Spleen (tissue), 11 donors: Measurements from ENCODE around the gene PLEKHO1. TPM values are rescaled to one million over a fixed set of nuclear protein-coding genes. Genes with fewer than 3 reads are reported as not detected.

ENCODE experiments used
- DNase-seq: peaks from one replicate; pipeline ENCODE4 v3.0.0-alpha.2; 2020
- H3K27ac ChIP-seq, 8 donors: fragments of 200-600 bp; sonication (generic) in 7 of 8; 1 replicate in 4 of 8; 2 replicates in 4 of 8; pipeline versions ENCODE4 v1.5.0 to v1.8.0; 2016 to 2021; ENCODE audit warnings: inconsistent platforms in 4 of 8, mild to moderate bottlenecking in 4 of 8, moderate library complexity in 1 of 8
- H3K27me3 ChIP-seq, 7 donors: fragments of 200-600 bp; sonication (generic) in 6 of 7; replicated peaks in 1 of 7; 1 replicate in 4 of 7; 2 replicates in 3 of 7; pipeline versions ENCODE4 v1.5.0 to v1.8.0; 2016 to 2021; ENCODE audit warnings: inconsistent platforms in 3 of 7, mild to moderate bottlenecking in 1 of 7
- H3K36me3 ChIP-seq, 6 donors: fragments of 200-600 bp; sonication (generic) in 5 of 6; 1 replicate in 4 of 6; 2 replicates in 2 of 6; pipeline versions ENCODE4 v1.5.0 to v1.8.0; 2016 to 2021; ENCODE audit warnings: inconsistent platforms in 2 of 6
- H3K4me1 ChIP-seq, 6 donors: fragments of 200-600 bp; sonication (generic) in 5 of 6; 1 replicate in 3 of 6; 2 replicates in 3 of 6; pipeline versions ENCODE4 v1.5.0 to v1.8.0; 2016 to 2021; ENCODE audit warnings: inconsistent platforms in 3 of 6
- H3K4me3 ChIP-seq, 8 donors: fragments of 200-600 bp; sonication (generic) in 7 of 8; 1 replicate in 4 of 8; 2 replicates in 4 of 8; pipeline versions ENCODE4 v1.5.0 to v1.8.0; 2016 to 2021; ENCODE audit warnings: inconsistent platforms in 4 of 8, mild to moderate bottlenecking in 4 of 8, moderate library complexity in 2 of 8
- H3K9me3 ChIP-seq, 8 donors: fragments of 200-600 bp; sonication (generic) in 7 of 8; 1 replicate in 4 of 8; 2 replicates in 4 of 8; pipeline versions ENCODE4 v1.5.0 to v1.8.0; 2016 to 2021; ENCODE audit warnings: inconsistent platforms in 4 of 8
- CTCF ChIP-seq, 11 experiments: fragments of 200-600 bp in 7 of 11; fragments of 450-650 bp in 4 of 11; sonication (generic) in 4 of 11; IDR thresholded peaks in 8 of 11; conservative IDR thresholded peaks in 3 of 11; 1 replicate in 7 of 11; 2 replicates in 4 of 11; pipeline versions ENCODE4 v1.4.0 to v1.8.0; 2016 to 2021; ENCODE audit warnings: antibody characterized with exemption in 11 of 11, inconsistent platforms in 4 of 11, mild to moderate bottlenecking in 1 of 11
- POLR2A ChIP-seq, 3 donors: fragments of 450-650 bp; IDR thresholded peaks; one replicate each; pipeline ENCODE4 v1.5.1; 2017; ENCODE audit warnings: antibody characterized with exemption in 3 of 3, mild to moderate bottlenecking in 1 of 3
- POLR2AphosphoS5 ChIP-seq, 3 donors: sonication (generic); formaldehyde crosslinking; IDR thresholded peaks; one replicate each; pipeline ENCODE4 v1.5.1; 2017; ENCODE audit warnings: antibody characterized with exemption in 3 of 3
- WGBS, 5 donors: extraction: QIAGEN DNeasy Blood & Tissue Kit in 3 of 5; methylation state at CpG; one replicate each; pipeline versions ENCODE4 v1.1.5 to v1.1.7; 2013 to 2018; 5-methylcytosine and 5-hydroxymethylcytosine counted together
- intact Hi-C: fragments of 100-400 bp; cut with DNase I; formaldehyde crosslinking; loops from one replicate; pipeline ENCODE4 v1.15.0; 2023; ENCODE audit warnings: low total_unique reads
- polyA plus RNA-seq, 3 donors: library from polyadenylated mRNA; stranded (reverse); fragments of 200-250 nt; gene quantifications; one replicate each; pipeline ENCODE4 v1.2.1, GENCODE V29; 2013
- total RNA-seq, 7 donors: library from RNA; depleted of rRNA in 3 of 7; stranded (reverse); fragments of >200 nt in 3 of 7; fragmentation: NEBNext Ultra II Directional in 4 of 7; extraction: Animal tissue kit (Norgen Biotek cat#: 25700) in 4 of 7; gene quantifications; one replicate each; pipeline versions ENCODE4 v1.1.0 to v1.2.1, GENCODE V29; 2016 to 2021
- donor health status: healthy with polysubstance abuse.
- donor health status: DM: no; HTN: no; CAD: no; lungs with moderate emphysema.
- donor health status: DM: no; HTN: no; CAD: no.
- donor health status: Bipolar disorder and iron deficiency.
- donor health status: healthy.
- donor health status: DM: no; HTN: no; CAD: no.
- donor health status: DM: yes; HTN: yes; CAD: no.

PLEKHO1 gene
- total and polyA plus RNA-seq, 10 donors: 95.9 to 228 (median 129) TPM

- H3K4me1 ChIP-seq: peaks cover 65 to 88% (median 81%) of the 10 kb centered on the region in 6 donors
- H3K4me3 ChIP-seq: peak overlapping the region in 2 of 8 donors; percentile 11 to 61
- no peaks in the 10 kb centered on the region for H3K9me3 ChIP-seq
- intact Hi-C loops: no loop called here
- TF ChIP-seq POLR2A (IDR thresholded peaks at IDR 0.05) (peak in 1 of 3 donors; percentile 29), POLR2AphosphoS5 (IDR thresholded peaks at IDR 0.05) (peak in 2 of 3 donors; percentile 62 to 81), CTCF (IDR thresholded peaks at IDR 0.05 in 8 of 11, conservative IDR thresholded peaks at IDR 0.05 in 3 of 11) (no peak)
- H3K27me3 ChIP-seq: no peaks in the 10 kb centered on the region
- H3K27ac ChIP-seq: peak overlapping the region; percentile 80 to 95 (median 88)
- WGBS, 5 donors: 20 to 27% (median 24%) methylated on average over 14 of the region's 14 CpGs
- H3K36me3 ChIP-seq: peaks cover 0 to 19% (median 12%) of the 10 kb centered on the region in 6 donors
- peak; percentile 85 for DNase-seq
Observed at GRCh38 chr1:150162862-150163706, 13.4 kb downstream of the PLEKHO1 start.

GRCh38 chr1:150164224-150164623, 14.5 kb downstream of the PLEKHO1 start:
- no peaks in the 10 kb centered on the region for H3K27me3 ChIP-seq
- peak overlapping the region; percentile 80 to 95 (median 88) for H3K27ac ChIP-seq
- peaks cover 56 to 85% (median 77%) of the 10 kb centered on the region in 6 donors for H3K4me1 ChIP-seq
- 76 to 89% (median 86%) methylated on average over 5 of the region's 5 CpGs for WGBS, 5 donors
- intact Hi-C loops: no loop called here
- DNase-seq: no peak
- TF ChIP-seq POLR2AphosphoS5 (IDR thresholded peaks at IDR 0.05): peak in 2 of 3 donors; percentile 58 to 66
- no peak for TF ChIP-seq CTCF (IDR thresholded peaks at IDR 0.05 in 8 of 11, conservative IDR thresholded peaks at IDR 0.05 in 3 of 11)
- no peak for TF ChIP-seq POLR2A (IDR thresholded peaks at IDR 0.05)
- H3K9me3 ChIP-seq: no peaks in the 10 kb centered on the region
- H3K4me3 ChIP-seq: no peak overlapping the region
- peaks cover 0 to 7% (median 3%) of the 10 kb centered on the region in 6 donors for H3K36me3 ChIP-seq

- Histone ChIP-seq H3K4me3 (no peak overlapping the region), H3K27me3 (no peaks in the 10 kb centered on the region), H3K36me3 (peaks cover 0 to 2% (median 0%) of the 10 kb centered on the region in 6 donors), H3K9me3 (no peaks in the 10 kb centered on the region), H3K27ac (peak overlapping the region; percentile 80 to 95 (median 88)), H3K4me1 (peaks cover 51 to 85% (median 74%) of the 10 kb centered on the region in 6 donors)
- WGBS, 5 donors: 78 to 97% (median 83%) methylated on average over 3 to 5 of the region's 5 CpGs
- intact Hi-C loops: no loop called here
- no peak for DNase-seq
- TF ChIP-seq POLR2A (IDR thresholded peaks at IDR 0.05) (no peak), CTCF (IDR thresholded peaks at IDR 0.05 in 8 of 11, conservative IDR thresholded peaks at IDR 0.05 in 3 of 11) (no peak), POLR2AphosphoS5 (IDR thresholded peaks at IDR 0.05) (no peak)
Observed at GRCh38 chr1:150164779-150165178, 15.1 kb downstream of the PLEKHO1 start.
